GM21515 (cell line): ENCODE results near the gene CDH4.

Source experiments
- ATAC-seq: cut with Tn5 transposase; IDR thresholded peaks from one replicate; pipeline ENCODE4 v1.9.1; 2021; ENCODE audit not compliant: unreplicated experiment

The CDH4 gene

DNA sequence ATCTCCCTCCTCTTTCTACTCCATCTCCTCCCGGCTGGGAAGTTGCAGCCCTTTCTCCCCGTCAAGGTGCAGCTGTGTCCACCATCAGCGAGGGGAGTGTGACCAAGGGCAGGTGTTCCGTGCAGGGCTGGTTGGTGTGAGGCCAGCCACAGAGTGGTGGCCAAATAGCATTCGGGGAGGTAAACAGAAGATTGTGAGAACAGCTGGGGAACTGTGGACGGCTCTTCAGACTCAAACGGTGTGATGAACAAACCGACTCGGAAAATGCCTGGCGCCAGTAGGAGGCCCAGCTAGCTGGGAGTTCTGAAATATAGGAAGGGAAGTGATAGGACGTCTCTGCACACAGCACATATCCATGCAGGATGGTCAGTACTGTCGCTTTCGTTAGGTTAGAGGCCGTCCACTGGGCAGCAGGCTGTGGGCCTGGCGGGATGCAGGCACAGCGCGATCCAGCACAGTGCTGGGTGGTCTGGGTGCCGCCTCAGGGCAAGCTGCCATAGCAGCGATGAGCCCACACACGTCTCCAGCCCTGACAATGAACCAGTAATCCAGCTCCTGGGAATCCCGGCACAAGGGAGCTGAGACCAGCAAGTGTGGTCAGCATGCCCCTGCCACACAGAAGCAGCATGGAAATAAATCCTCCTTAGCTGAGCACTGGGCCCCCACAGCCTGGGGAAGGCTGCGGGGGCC lies 555.6 kb downstream of the CDH4 start:
- ATAC-seq: no peak

- no peak for ATAC-seq
Observed at GRCh38 chr20:61808447-61808846, 556.4 kb downstream of the CDH4 start.

GRCh38 chr20:61809006-61809770 lies 557.1 kb downstream of the CDH4 start:
- ATAC-seq: no peak

- ATAC-seq: no peak
Observed at GRCh38 chr20:61810066-61810737, 558.1 kb downstream of the CDH4 start.

- ATAC-seq: no peak
Observed at GRCh38 chr20:61810738-61811135, 558.7 kb downstream of the CDH4 start.

GRCh38 chr20:61811166-61811565 lies 559.1 kb downstream of the CDH4 start:
- no peak for ATAC-seq

DNA sequence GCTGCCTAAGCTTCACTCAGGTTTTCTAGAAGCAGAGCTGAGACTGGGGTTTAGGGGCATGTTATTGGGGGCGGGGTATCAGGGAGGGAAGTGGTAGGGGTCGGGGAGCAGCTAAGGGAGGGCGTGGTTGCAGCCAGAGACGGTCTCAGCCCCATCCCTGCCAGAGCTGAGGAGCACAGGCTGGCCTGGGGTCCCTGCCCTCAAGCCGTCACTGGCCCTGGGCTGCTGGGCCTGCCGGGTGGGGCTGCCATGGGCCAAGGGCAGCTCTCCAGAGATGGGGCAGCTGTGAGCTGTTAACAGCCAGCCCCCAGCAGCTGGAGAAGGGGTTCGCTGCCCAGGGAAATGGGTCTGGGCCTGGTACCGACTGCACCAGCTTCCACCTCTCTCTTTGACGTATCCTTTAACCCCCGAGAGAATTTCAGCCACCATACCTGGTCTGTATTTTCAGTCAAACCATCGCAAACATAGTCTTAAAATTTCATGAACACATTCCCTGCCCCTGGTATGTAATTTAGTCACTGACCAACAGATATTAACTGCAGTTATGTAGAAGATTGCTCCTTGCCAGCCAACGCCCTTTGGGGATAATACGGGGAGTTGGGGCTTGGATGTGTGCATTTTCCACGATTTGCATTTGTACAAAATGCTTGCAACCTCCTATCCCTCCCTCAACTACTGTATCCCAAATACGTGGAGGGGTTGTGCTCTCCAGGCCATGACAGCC lies 560.2 kb downstream of the CDH4 start:
- ATAC-seq: no peak

GRCh38 chr20:61812845-61813485 lies 560.9 kb downstream of the CDH4 start:
- ATAC-seq: no peak

DNA sequence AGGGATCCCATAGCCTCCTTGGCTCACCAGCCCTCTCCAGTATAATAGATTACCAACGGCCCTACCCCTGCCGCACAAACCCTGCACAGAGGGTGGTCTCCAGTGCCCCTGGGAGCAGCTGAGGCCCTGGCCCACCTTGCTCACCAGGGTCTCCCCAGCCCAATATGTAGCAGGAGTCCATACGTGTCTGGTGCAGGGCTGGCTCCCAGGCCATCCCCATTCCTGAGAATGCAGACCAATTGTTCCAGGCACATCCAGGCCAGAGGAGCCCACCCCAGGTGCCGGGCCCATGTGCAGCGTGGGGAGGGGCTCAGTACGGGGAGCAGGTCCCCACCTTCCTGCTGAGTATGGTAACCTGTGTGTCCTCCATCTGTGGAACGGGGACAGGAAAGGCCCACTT lies 561.7 kb downstream of the CDH4 start:
- no peak for ATAC-seq

- ATAC-seq: no peak
Observed at GRCh38 chr20:61814244-61814643, 562.2 kb downstream of the CDH4 start.

GRCh38 chr20:61814726-61815125 lies 562.7 kb downstream of the CDH4 start:
- no peak for ATAC-seq

- ATAC-seq: no peak
Observed at GRCh38 chr20:61815176-61815575, 563.1 kb downstream of the CDH4 start.

DNA sequence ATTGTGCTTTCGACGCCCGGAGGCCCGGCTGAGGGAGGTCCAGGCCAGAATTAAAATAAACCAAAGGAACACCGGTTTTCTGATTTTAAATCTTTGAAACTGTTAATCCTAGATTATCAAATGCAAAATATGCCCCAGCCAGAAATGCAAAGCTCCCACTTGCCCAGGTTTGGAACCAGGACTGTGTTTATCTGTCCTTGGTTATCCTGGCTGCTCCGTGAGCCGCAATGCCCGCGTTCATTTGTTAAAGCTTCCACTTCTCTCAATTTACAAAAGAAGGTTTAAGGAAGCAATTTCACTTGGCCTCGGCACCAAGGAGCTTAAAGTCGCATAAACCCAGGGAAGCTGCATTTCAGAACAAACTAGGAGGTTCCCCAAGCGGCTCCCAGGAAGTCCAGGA lies 563.6 kb downstream of the CDH4 start:
- no peak for ATAC-seq

DNA sequence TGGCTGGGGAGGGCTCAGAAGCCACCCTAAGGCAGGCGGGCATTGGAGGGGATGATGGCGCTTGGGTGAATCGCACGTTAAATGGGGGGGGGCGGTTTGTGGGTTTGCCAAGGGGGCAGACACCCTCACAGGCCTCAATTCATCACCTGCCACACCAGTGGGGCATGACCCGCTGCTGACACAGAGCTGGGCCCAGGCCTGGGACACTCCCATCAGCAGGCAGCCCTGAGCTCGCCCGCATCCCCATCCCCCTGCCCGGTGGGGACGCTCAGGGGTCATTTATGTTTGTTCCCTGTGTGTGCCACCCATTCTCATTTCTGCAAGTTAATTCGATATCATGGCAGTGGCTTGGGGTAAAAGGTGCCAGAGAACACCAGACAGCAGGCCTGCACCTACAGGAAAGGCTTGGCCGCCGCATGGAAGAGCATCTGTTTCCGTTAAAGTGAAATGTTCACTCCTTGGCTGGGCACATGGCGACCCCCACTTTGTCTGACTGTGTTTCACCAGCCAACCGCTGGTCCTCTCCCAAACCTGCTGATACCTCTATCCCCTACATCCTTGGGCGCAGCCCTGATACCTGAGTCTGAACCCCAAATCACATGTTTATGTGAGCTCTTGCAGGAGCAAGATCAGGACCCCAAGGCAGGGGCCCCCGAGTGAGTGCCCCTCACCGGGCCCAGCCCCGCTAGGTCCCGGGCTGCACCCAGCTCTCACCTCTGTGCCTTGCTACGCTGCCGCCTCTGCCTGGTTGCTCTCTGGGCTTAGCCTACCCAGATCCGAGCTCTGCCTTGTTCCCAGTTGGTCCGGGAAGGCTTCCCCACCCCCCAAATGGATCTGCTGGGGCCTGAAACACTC lies 564.8 kb downstream of the CDH4 start:
- no peak for ATAC-seq

DNA sequence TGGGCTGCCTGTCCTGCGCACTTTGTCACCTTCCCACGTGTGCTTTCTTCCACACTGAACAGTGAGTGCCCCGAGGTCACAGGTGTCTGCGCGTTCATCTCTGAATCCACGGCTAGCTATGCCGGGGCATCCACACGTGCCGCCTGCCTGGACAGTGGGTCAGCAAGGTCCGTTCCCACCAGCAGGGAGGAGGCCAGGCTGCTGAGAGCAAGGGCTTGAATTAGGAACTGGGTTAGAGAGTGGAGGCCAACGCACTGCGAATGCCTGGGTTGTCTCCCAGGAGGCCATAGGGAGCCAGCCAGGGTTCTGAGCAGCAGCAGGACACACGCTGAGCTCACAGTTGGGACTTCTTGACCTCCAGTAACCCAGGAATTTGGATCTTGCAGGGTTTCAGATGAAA lies 565.5 kb downstream of the CDH4 start:
- ATAC-seq: no peak

DNA sequence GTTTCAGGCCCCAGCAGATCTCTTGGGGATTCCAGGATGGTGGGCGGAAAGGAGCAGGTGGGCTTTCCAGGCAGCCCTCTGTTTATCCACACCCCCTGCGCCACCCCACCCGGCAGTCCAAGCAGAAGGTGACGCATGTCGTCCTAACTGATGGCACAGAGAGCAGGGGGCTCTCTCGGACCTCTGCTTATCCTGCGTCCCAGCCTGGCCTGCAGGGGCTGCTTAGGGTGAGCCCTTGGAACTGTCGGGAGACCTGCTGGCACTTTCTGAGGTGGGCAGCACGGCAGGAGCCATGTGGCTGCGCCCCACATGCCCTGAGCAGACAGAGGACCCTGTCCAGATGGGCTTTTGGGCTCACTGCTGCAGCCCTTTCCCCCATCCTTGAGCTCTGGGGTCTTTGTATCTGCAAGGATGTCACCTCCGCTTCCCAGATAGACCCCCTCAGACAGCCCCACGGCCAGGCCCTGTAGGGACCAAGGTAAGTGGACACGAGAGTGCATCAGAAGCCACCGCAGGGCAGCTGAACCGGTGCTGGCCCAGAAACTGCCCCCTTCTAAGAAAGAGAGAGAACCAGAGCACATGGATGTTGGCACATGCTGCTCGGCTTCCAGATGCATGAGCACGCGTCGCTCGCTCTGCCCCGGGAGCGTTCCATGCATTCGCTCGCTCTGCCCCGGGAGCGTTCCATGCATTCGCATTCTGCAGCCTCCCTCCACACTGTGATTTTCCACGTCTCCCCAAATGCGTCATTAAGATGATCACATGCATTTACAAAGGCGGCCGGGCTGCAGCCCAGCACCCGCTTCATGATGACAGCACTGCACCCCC lies 566.9 kb downstream of the CDH4 start:
- no peak for ATAC-seq

DNA sequence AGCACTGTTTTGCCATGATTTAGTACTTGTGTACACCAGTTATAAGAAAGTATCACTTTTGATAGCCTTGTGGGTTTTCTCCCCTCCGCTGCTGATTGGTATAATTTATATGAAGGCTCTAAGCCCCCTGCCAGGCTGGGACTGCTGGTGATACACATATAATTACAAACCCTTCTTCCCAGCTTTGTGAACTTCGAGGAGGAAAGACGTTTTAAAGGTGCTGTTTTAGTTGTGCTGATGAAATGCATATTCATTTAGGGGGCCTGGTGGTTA lies 567.4 kb downstream of the CDH4 start:
- ATAC-seq: no peak

GRCh38 chr20:61819921-61820825 lies 568.1 kb downstream of the CDH4 start:
- ATAC-seq: no peak
